OCI-LY3 (cell line): ENCODE results near the gene TRIM66.
A peak's percentile ranks its signal among the peaks of the same experiment; 100 is the strongest.

Experiments
- H2AFZ ChIP-seq: fragments of 200-600, 300-600 bp; shearing (Covaris generic); 2 replicates; pipeline ENCODE4 v1.6.0; 2014; ENCODE audit warnings: antibody characterized with exemption, low read depth, low read length
- H3K27ac ChIP-seq: fragments of 200-600, 300-600 bp; sonication (generic); 2 replicates; pipeline ENCODE4 v1.5.1; 2014; ENCODE audit warnings: mild to moderate bottlenecking, low read length, moderate library complexity, mixed read lengths
- H3K27me3 ChIP-seq: fragments of 200-600, 300-600 bp; sonication (generic); 2 replicates; pipeline ENCODE4 v1.6.1; 2014; ENCODE audit warnings: low read depth, low read length, mixed read lengths
- H3K36me3 ChIP-seq: fragments of 200-600, 300-600 bp; sonication (generic); replicated peaks from 2 replicates; pipeline ENCODE3; 2014; ENCODE audit warnings: low read depth, low read length, mixed read lengths
- H3K4me1 ChIP-seq: fragments of 300-600, 200-600 bp; sonication (generic); 2 replicates; pipeline ENCODE4 v1.6.1; 2014; ENCODE audit warnings: low read length, mixed read lengths
- H3K4me2 ChIP-seq: fragments of 200-600, 300-600 bp; sonication (generic); 2 replicates; pipeline ENCODE4 v1.6.1; 2014; ENCODE audit warnings: low read length, mixed read lengths
- H3K4me3 ChIP-seq: fragments of 300-600, 200-600 bp; sonication (generic); 2 replicates; pipeline ENCODE4 v1.5.1; 2014; ENCODE audit warnings: antibody characterized with exemption, mild to moderate bottlenecking, low read length, moderate library complexity
- H3K79me2 ChIP-seq: fragments of 300-600, 200-600 bp; shearing (Covaris generic); 2 replicates; pipeline ENCODE4 v1.6.1; 2014; ENCODE audit warnings: mild to moderate bottlenecking, low read length, mixed read lengths
- H3K9ac ChIP-seq: fragments of 300-600, 200-600 bp; shearing (Covaris generic); 2 replicates; pipeline ENCODE4 v1.6.0; 2014; ENCODE audit warnings: mild to moderate bottlenecking, low read length, moderate library complexity
- H3K9me3 ChIP-seq: fragments of 200-600, 300-600 bp; shearing (Covaris generic); 2 replicates; pipeline ENCODE4 v1.6.1; 2014; ENCODE audit warnings: low read length, mixed read lengths; ENCODE audit not compliant: insufficient read depth
- H4K20me1 ChIP-seq: fragments of 200-600, 300-600 bp; sonication (generic); 2 replicates; pipeline ENCODE4 v1.6.1; 2016; ENCODE audit warnings: low read length, mixed read lengths; ENCODE audit not compliant: insufficient read depth
- EZH2phosphoT487 ChIP-seq: fragments of 200-600 bp; shearing (Covaris generic); IDR thresholded peaks from 2 replicates; pipeline ENCODE4 v1.6.1; 2018; ENCODE audit warnings: antibody characterized with exemption, mixed run types, low read depth
- TF ChIP-seq, protein P1 (sequence below): fragments of 200-600, 300-600 bp; sonication (generic); IDR thresholded peaks from 2 replicates; pipeline ENCODE4 v1.5.1; 2014; ENCODE audit warnings: antibody characterized with exemption, low read length, low read depth

TRIM66 gene

DNA sequence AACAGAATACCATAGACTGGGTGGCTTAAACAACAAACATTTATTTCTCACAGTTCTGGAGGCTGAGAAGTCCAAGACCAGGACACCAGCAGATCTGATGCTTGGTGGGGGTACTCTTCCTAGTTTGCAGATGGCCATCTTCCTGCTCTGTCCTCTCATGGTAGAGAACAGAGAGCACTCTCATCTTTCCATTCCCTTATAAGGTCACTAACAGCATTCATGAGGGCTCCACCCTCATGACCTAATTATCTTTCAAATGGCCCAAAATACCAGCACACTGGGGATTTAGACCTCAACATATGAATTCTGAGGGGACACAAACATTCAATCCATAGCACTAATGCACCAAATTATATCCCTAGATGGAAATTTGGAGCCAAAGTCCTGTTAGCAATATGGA lies 94.5 kb downstream of the TRIM66 start:
- TF ChIP-seq, protein P1, sequence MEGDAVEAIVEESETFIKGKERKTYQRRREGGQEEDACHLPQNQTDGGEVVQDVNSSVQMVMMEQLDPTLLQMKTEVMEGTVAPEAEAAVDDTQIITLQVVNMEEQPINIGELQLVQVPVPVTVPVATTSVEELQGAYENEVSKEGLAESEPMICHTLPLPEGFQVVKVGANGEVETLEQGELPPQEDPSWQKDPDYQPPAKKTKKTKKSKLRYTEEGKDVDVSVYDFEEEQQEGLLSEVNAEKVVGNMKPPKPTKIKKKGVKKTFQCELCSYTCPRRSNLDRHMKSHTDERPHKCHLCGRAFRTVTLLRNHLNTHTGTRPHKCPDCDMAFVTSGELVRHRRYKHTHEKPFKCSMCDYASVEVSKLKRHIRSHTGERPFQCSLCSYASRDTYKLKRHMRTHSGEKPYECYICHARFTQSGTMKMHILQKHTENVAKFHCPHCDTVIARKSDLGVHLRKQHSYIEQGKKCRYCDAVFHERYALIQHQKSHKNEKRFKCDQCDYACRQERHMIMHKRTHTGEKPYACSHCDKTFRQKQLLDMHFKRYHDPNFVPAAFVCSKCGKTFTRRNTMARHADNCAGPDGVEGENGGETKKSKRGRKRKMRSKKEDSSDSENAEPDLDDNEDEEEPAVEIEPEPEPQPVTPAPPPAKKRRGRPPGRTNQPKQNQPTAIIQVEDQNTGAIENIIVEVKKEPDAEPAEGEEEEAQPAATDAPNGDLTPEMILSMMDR = no peak
- no peak for TF ChIP-seq EZH2phosphoT487
- peaks cover 29% of the 10 kb centered on the region for H3K79me2 ChIP-seq
- H3K9ac ChIP-seq = no peak overlapping the region
- H3K4me1 ChIP-seq = peaks cover 22% of the 10 kb centered on the region
- no peak overlapping the region for H3K4me2 ChIP-seq
- no peak overlapping the region for H3K27ac ChIP-seq
- no peak overlapping the region for H3K4me3 ChIP-seq
- no peaks in the 10 kb centered on the region for H3K27me3 ChIP-seq
- no peaks in the 10 kb centered on the region for H3K9me3 ChIP-seq
- H2AFZ ChIP-seq = no peak overlapping the region
- no peaks in the 10 kb centered on the region for H4K20me1 ChIP-seq
- peaks cover 6% of the 10 kb centered on the region for H3K36me3 ChIP-seq

DNA sequence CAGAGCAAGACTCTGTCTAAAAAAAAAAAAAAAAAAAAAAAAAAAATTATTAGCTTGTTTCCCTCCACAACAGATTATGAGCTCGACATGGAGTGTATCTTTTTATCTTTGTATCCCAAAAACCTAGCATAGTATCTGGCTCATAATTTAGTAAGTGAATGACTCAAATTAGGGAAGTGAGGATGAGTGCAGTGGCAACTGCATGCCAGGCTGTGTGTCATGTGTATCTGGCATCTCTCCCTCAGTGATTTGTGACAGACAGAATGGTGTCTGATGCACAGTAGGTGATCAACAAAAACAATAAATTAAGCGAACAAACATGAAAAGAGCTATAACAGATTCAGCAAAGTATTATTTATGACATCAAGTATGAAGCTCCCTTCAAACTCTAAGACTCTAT lies 95.7 kb downstream of the TRIM66 start:
- peaks cover 23% of the 10 kb centered on the region for H3K79me2 ChIP-seq
- no peaks in the 10 kb centered on the region for H4K20me1 ChIP-seq
- no peak overlapping the region for H3K27ac ChIP-seq
- H2AFZ ChIP-seq = no peak overlapping the region
- no peak overlapping the region for H3K9ac ChIP-seq
- H3K9me3 ChIP-seq = no peaks in the 10 kb centered on the region
- H3K27me3 ChIP-seq = no peaks in the 10 kb centered on the region
- peaks cover 26% of the 10 kb centered on the region for H3K4me1 ChIP-seq
- no peak for TF ChIP-seq EZH2phosphoT487
- TF ChIP-seq, protein P1 = no peak
- no peak overlapping the region for H3K4me3 ChIP-seq
- H3K36me3 ChIP-seq = peaks cover 6% of the 10 kb centered on the region
- H3K4me2 ChIP-seq = 0 out of 2 replicates have a peak overlapping the region, but pooled peaks have one; percentile 19

DNA sequence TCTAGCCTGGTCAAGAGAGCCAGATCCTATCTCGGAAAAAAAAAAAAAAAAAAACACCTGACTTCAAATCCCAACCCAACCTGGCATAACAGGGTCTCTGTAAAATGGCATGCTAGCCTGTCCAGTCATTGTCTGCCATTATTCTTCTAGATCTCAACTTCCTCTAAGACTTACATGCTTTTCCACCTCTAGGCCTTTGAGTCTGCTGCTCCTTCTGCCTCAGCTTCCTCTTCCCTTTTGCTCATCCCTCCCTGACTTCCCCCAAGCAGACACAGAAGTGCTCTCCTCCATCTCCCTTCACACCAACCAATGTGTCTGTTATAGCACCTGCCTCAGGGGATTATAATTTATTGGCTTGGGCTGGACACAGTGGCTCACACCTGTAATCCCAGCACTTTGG lies 96.3 kb downstream of the TRIM66 start:
- H3K9me3 ChIP-seq = no peaks in the 10 kb centered on the region
- H3K4me2 ChIP-seq = no peak overlapping the region
- H3K27ac ChIP-seq = no peak overlapping the region
- peaks cover 26% of the 10 kb centered on the region for H3K79me2 ChIP-seq
- no peak overlapping the region for H2AFZ ChIP-seq
- no peak overlapping the region for H3K9ac ChIP-seq
- H4K20me1 ChIP-seq = no peaks in the 10 kb centered on the region
- TF ChIP-seq, protein P1 = no peak
- no peak for TF ChIP-seq EZH2phosphoT487
- peaks cover 27% of the 10 kb centered on the region for H3K4me1 ChIP-seq
- H3K36me3 ChIP-seq = peaks cover 6% of the 10 kb centered on the region
- H3K27me3 ChIP-seq = no peaks in the 10 kb centered on the region
- no peak overlapping the region for H3K4me3 ChIP-seq

DNA sequence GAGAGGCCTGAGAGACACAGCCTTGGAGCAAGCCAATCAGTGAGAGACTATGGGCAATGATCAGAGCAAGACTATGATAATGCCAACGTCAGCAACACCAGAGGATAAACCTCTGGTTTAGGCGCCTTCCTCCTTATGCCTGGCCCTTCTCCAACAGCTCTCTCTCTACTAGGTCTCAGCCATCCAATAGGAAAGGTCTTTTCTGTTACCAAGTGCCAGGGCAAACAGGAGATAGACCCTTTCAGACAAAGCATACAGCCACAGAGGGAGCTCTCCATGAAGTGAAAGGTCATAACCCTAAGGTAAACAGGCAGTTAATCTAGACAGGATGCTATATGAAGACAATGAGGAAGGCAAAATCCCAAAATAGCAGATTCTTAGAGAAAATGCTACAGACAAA lies 98.0 kb downstream of the TRIM66 start:
- H3K9me3 ChIP-seq = no peaks in the 10 kb centered on the region
- no peak overlapping the region for H3K9ac ChIP-seq
- no peak for TF ChIP-seq EZH2phosphoT487
- TF ChIP-seq, protein P1 = no peak
- no peaks in the 10 kb centered on the region for H3K27me3 ChIP-seq
- no peak overlapping the region for H3K27ac ChIP-seq
- H3K79me2 ChIP-seq = peaks cover 28% of the 10 kb centered on the region; the same call in 1 of the 2 replicates
- peaks cover 27% of the 10 kb centered on the region for H3K4me1 ChIP-seq
- H4K20me1 ChIP-seq = no peaks in the 10 kb centered on the region
- H3K4me2 ChIP-seq = no peak overlapping the region
- H3K4me3 ChIP-seq = no peak overlapping the region
- peaks cover 6% of the 10 kb centered on the region for H3K36me3 ChIP-seq
- no peak overlapping the region for H2AFZ ChIP-seq
